Lower lobe of right lung (tissue), 2 donors: ENCODE data around the gene SGPP2. TPM values are rescaled to one million over a fixed set of nuclear protein-coding genes. Genes with fewer than 3 reads are reported as not detected.

Source experiments
- ATAC-seq, 2 donors: fragments of 200-7000 bp; cut with Tn5 transposase; one replicate each; pipeline ENCODE4 v1.9.1; 2020 to 2022; ENCODE audit warnings: mild to moderate bottlenecking in 2 of 2, moderate library complexity in 2 of 2
- DNase-seq: peaks from one replicate; pipeline ENCODE4 v3.0.0-alpha.2; 2020
- H3K27ac ChIP-seq: fragments of 200-600 bp; one replicate; pipeline ENCODE4 v1.8.0; 2022
- H3K27me3 ChIP-seq: fragments of 200-600 bp; one replicate; pipeline ENCODE4 v1.8.0; 2022; ENCODE audit warnings: low read depth
- H3K36me3 ChIP-seq: fragments of 200-600 bp; one replicate; pipeline ENCODE4 v1.8.0; 2022; ENCODE audit warnings: mild to moderate bottlenecking
- H3K4me1 ChIP-seq: fragments of 200-600 bp; one replicate; pipeline ENCODE4 v1.8.0; 2022
- H3K4me3 ChIP-seq: fragments of 200-600 bp; one replicate; pipeline ENCODE4 v1.8.0; 2022; ENCODE audit warnings: mild to moderate bottlenecking
- H3K9me3 ChIP-seq: fragments of 200-600 bp; one replicate; pipeline ENCODE4 v1.8.0; 2022
- CTCF ChIP-seq: fragments of 200-600 bp; IDR thresholded peaks from one replicate; pipeline ENCODE4 v1.8.0; 2022; ENCODE audit warnings: antibody characterized with exemption, mild to moderate bottlenecking
- intact Hi-C: fragments of 100-400 bp; cut with DNase I; formaldehyde crosslinking; loops from one replicate; pipeline ENCODE4 v1.11.0; 2022
- total RNA-seq: library from RNA; stranded (reverse); fragmentation: NEBNext Ultra II Directional; extraction: Animal tissue kit (Norgen Biotek cat#: 25700); gene quantifications from one replicate; pipeline ENCODE4 v1.2.1, GENCODE V29; 2021
- donor health status: DM: no; HTN: yes; CAD: no; lungs with severe emphysema.

SGPP2 gene
- total RNA-seq, 1 donor from 2014 or later: 23.9 TPM

GRCh38 chr2:222421626-222422025 lies 2.7 kb upstream of the SGPP2 start:
- intact Hi-C loops: no loop called here
- Histone ChIP-seq H3K27me3 (peaks cover 25% of the 10 kb centered on the region), H3K27ac (no peak overlapping the region), H3K9me3 (no peaks in the 10 kb centered on the region), H3K4me3 (no peak overlapping the region), H3K36me3 (no peaks in the 10 kb centered on the region), H3K4me1 (peaks cover 22% of the 10 kb centered on the region)
- no peak for DNase-seq
- no peak for TF ChIP-seq CTCF
- ATAC-seq: no peak

GRCh38 chr2:222423186-222423585 lies 1.2 kb upstream of the SGPP2 start:
- DNase-seq (no peak), ATAC-seq (no peak)
- peaks cover 30% of the 10 kb centered on the region for H3K4me1 ChIP-seq
- no peak for TF ChIP-seq CTCF
- intact Hi-C loops: no loop called here
- H3K27me3 ChIP-seq: peaks cover 29% of the 10 kb centered on the region
- no peaks in the 10 kb centered on the region for H3K36me3 ChIP-seq
- H3K9me3 ChIP-seq: no peaks in the 10 kb centered on the region
- no peak overlapping the region for H3K27ac ChIP-seq
- no peak overlapping the region for H3K4me3 ChIP-seq

GRCh38 chr2:222423632-222424275 lies 589 bp upstream of the SGPP2 start:
- peak; percentile 63 to 69 for ATAC-seq
- DNase-seq: peak; percentile 62
- Histone ChIP-seq H3K27me3 (peaks cover 29% of the 10 kb centered on the region), H3K4me1 (peaks cover 32% of the 10 kb centered on the region), H3K27ac (peak overlapping the region; percentile 75), H3K36me3 (no peaks in the 10 kb centered on the region), H3K4me3 (peak overlapping the region; percentile 65), H3K9me3 (no peaks in the 10 kb centered on the region)
- intact Hi-C loops: no loop called here
- no peak for TF ChIP-seq CTCF

GRCh38 chr2:222424729-222425671 lies 657 bp downstream of the SGPP2 start:
- TF ChIP-seq CTCF: no peak
- ATAC-seq: peak; percentile 21 to 40
- peaks cover 32% of the 10 kb centered on the region for H3K4me1 ChIP-seq
- peak overlapping the region; percentile 75 for H3K27ac ChIP-seq
- no peaks in the 10 kb centered on the region for H3K36me3 ChIP-seq
- H3K27me3 ChIP-seq: peaks cover 29% of the 10 kb centered on the region
- H3K4me3 ChIP-seq: peak overlapping the region; percentile 65
- H3K9me3 ChIP-seq: no peaks in the 10 kb centered on the region
- intact Hi-C loops: no loop called here
- DNase-seq: peak; percentile 53

- peaks cover 29% of the 10 kb centered on the region for H3K27me3 ChIP-seq
- H3K27ac ChIP-seq: peak overlapping the region; percentile 49
- intact Hi-C loops: no loop called here
- ATAC-seq: peak; percentile 47 to 49
- H3K4me3 ChIP-seq: no peak overlapping the region
- H3K4me1 ChIP-seq: peaks cover 32% of the 10 kb centered on the region
- no peaks in the 10 kb centered on the region for H3K9me3 ChIP-seq
- TF ChIP-seq CTCF: no peak
- no peaks in the 10 kb centered on the region for H3K36me3 ChIP-seq
- no peak for DNase-seq
Measured at GRCh38 chr2:222427646-222428301, 3.4 kb downstream of the SGPP2 start.
